Calu3 (cell line): ENCODE measurements around the gene RAD51B. TPM values are rescaled to one million over a fixed set of nuclear protein-coding genes. Genes with fewer than 3 reads are reported as not detected.

Experiments used
- BruUV-seq: library from RNA; stranded (reverse); fragments of 400-500 nt; replicated peaks from 2 replicates; lab custom pipeline; 2021; lab: Mats Ljungman, UMichigan
- CTCF ChIA-PET: fragments of 300-600 bp; sonication (Branson Sonifier 250); formaldehyde crosslinking; loops from one replicate; lab custom pipeline; 2022; ENCODE audit warnings: antibody characterized with exemption; lab: Charles Lee
- DNase-seq: peaks from one replicate; pipeline ENCODE4 v3.0.0; 2022
- H3K27ac Mint-ChIP-seq: one replicate; pipeline ENCODE4 v1.8.0; 2022; ENCODE audit warnings: mixed read lengths; ENCODE audit not compliant: unreplicated experiment
- H3K27me3 Mint-ChIP-seq: one replicate; pipeline ENCODE4 v1.8.0; 2022; ENCODE audit warnings: mixed read lengths; ENCODE audit not compliant: unreplicated experiment
- H3K36me3 Mint-ChIP-seq: one replicate; pipeline ENCODE4 v1.8.0; 2022; ENCODE audit warnings: mild to moderate bottlenecking, moderate library complexity, mixed read lengths; ENCODE audit not compliant: insufficient read depth, unreplicated experiment
- H3K4me1 Mint-ChIP-seq: one replicate; pipeline ENCODE4 v1.8.0; 2022; ENCODE audit warnings: mild to moderate bottlenecking, low read depth, mixed read lengths; ENCODE audit not compliant: unreplicated experiment
- H3K4me3 Mint-ChIP-seq: one replicate; pipeline ENCODE4 v1.8.0; 2022; ENCODE audit warnings: mild to moderate bottlenecking, low read depth, moderate library complexity, mixed read lengths; ENCODE audit not compliant: unreplicated experiment
- H3K9me3 Mint-ChIP-seq: one replicate; pipeline ENCODE4 v1.8.0; 2022; ENCODE audit warnings: low read depth, mixed read lengths; ENCODE audit not compliant: unreplicated experiment
- CTCF ChIP-seq: fragments of 200-600 bp; IDR thresholded peaks from one replicate; pipeline ENCODE4 v1.8.0; 2022; ENCODE audit warnings: antibody characterized with exemption; ENCODE audit not compliant: unreplicated experiment
- intact Hi-C: fragments of 100-400 bp; cut with micrococcal nuclease; formaldehyde crosslinking; loops from one replicate; pipeline ENCODE4 v1.10.0; 2022; ENCODE audit not compliant: unreplicated experiment
- total RNA-seq: library from RNA; stranded (reverse); gene quantifications from 2 replicates; pipeline ENCODE4 v1.2.3, GENCODE V29; 2022

RAD51B gene
- total RNA-seq, 1 experiment from 2014 or later, result 24.7 TPM

- intact Hi-C loops, result loop anchor here (10.0 kb wide), 1 partner anchor 127 kb away; no protein-coding TSS in a partner anchor
- H3K4me3 Mint-ChIP-seq, result no peak overlapping the region
- H3K9me3 Mint-ChIP-seq, result peaks cover 2% of the 10 kb centered on the region
- no peaks in the 10 kb centered on the region for H3K36me3 Mint-ChIP-seq
- no peak for TF ChIP-seq CTCF
- peaks cover 9% of the 10 kb centered on the region for H3K4me1 Mint-ChIP-seq
- H3K27me3 Mint-ChIP-seq, result no peaks in the 10 kb centered on the region
- BruUV-seq, result no TSS peak
- CTCF ChIA-PET, result no interaction called here
- DNase-seq, result no peak
- H3K27ac Mint-ChIP-seq, result no peak overlapping the region
Measured at GRCh38 chr14:68651652-68652432, 832.3 kb downstream of the RAD51B start.

- no peak for TF ChIP-seq CTCF
Measured at GRCh38 chr14:68652433-68652690, 832.8 kb downstream of the RAD51B start.

GRCh38 chr14:68653108-68653507 is 833.5 kb downstream of the RAD51B start:
- DNase-seq, result no peak
- H3K27me3 Mint-ChIP-seq, result no peaks in the 10 kb centered on the region
- peaks cover 2% of the 10 kb centered on the region for H3K9me3 Mint-ChIP-seq
- H3K36me3 Mint-ChIP-seq, result no peaks in the 10 kb centered on the region
- peaks cover 9% of the 10 kb centered on the region for H3K4me1 Mint-ChIP-seq
- no peak overlapping the region for H3K27ac Mint-ChIP-seq
- no TSS peak for BruUV-seq
- H3K4me3 Mint-ChIP-seq, result no peak overlapping the region
- CTCF ChIA-PET, result no interaction called here
- intact Hi-C loops, result loop anchor here (10.0 kb wide), 1 partner anchor 128 kb away; no protein-coding TSS in a partner anchor
- no peak for TF ChIP-seq CTCF

More at GRCh38 chr14:68652433-68652690, 832.8 kb downstream of the RAD51B start:
- H3K27ac Mint-ChIP-seq, result no peak overlapping the region
- H3K27me3 Mint-ChIP-seq, result no peaks in the 10 kb centered on the region
- CTCF ChIA-PET, result no interaction called here
- peaks cover 2% of the 10 kb centered on the region for H3K9me3 Mint-ChIP-seq
- intact Hi-C loops, result loop anchor here (10.0 kb wide), 1 partner anchor 128 kb away; no protein-coding TSS in a partner anchor
- DNase-seq, result no peak
- BruUV-seq, result no TSS peak
- H3K36me3 Mint-ChIP-seq, result no peaks in the 10 kb centered on the region
- no peak overlapping the region for H3K4me3 Mint-ChIP-seq
- H3K4me1 Mint-ChIP-seq, result peaks cover 9% of the 10 kb centered on the region

GRCh38 chr14:68653804-68654203 is 834.2 kb downstream of the RAD51B start:
- CTCF ChIA-PET, result no interaction called here
- intact Hi-C loops, result loop anchor here (10.0 kb wide), 1 partner anchor 129 kb away; no protein-coding TSS in a partner anchor
- no peaks in the 10 kb centered on the region for H3K27me3 Mint-ChIP-seq
- H3K9me3 Mint-ChIP-seq, result peaks cover 2% of the 10 kb centered on the region
- H3K36me3 Mint-ChIP-seq, result no peaks in the 10 kb centered on the region
- peaks cover 9% of the 10 kb centered on the region for H3K4me1 Mint-ChIP-seq
- no TSS peak for BruUV-seq
- H3K27ac Mint-ChIP-seq, result no peak overlapping the region
- no peak for DNase-seq
- no peak for TF ChIP-seq CTCF
- no peak overlapping the region for H3K4me3 Mint-ChIP-seq
